HepG2 (cell line): ENCODE data around the gene LENG1. TPM values are rescaled to one million over a fixed set of nuclear protein-coding genes. Genes with fewer than 3 reads are reported as not detected.
A peak's percentile ranks its signal among the peaks of the same experiment; 100 is the strongest.

Experiments
- ATAC-seq: fragments of 200-7000 bp; cut with Tn5 transposase; 3 replicates; pipeline ENCODE4 v1.9.1; 2020; ENCODE audit warnings: mild to moderate bottlenecking, moderate library complexity
- BruUV-seq: library from RNA; stranded (reverse); fragments of 400-500 nt; replicated peaks from 2 replicates; lab custom pipeline; 2021; lab: Mats Ljungman, UMichigan
- CTCF ChIA-PET: fragments of 300-600 bp; formaldehyde crosslinking; extraction: SDS; loops from one replicate; lab custom pipeline; 2021; ENCODE audit warnings: low total read pairs, inconsistent platforms, low intra/inter-chr PET ratio; lab: Yijun Ruan, JAX
- POLR2A ChIA-PET: fragments of 350-600 bp; sonication (Branson Sonifier 250); formaldehyde crosslinking; loops from one replicate; lab custom pipeline; 2020; ENCODE audit warnings: antibody characterized with exemption, inconsistent platforms; lab: Yijun Ruan, JAX
- DNase-seq: peaks from one replicate; pipeline ENCODE4 v3.0.0-alpha.2; 2015; ENCODE audit warnings: low spot score
- FAIRE-seq: peaks from 3 replicates; lab custom pipeline; 2011; peaks lifted over from hg19 to GRCh38; lab: Jason Lieb, UNC
- H2AFZ ChIP-seq: one replicate; pipeline ENCODE4 v1.6.1; 2011; ENCODE audit warnings: low read length, inconsistent platforms
- H3K27ac ChIP-seq: fragments of 300-600 bp; 3 replicates; pipeline ENCODE4 v1.8.0; 2011; ENCODE audit warnings: mixed run types, mild to moderate bottlenecking, mixed read lengths, low read length, inconsistent platforms; ENCODE audit not compliant: insufficient read depth; ENCODE audit errors: extremely low read length
- H3K27me3 ChIP-seq, 2 experiments: fragments of 200-600 bp in 1 of 2; 2 replicates in 1 of 2; 3 replicates in 1 of 2; pipeline versions ENCODE4 v1.6.0 to v1.8.0; 2011; ENCODE audit warnings: low read length in 2 of 2, mild to moderate bottlenecking in 2 of 2, moderate library complexity in 2 of 2, inconsistent platforms in 1 of 2; ENCODE audit not compliant: insufficient read depth in 2 of 2, control insufficient read depth in 1 of 2
- H3K36me3 ChIP-seq, 2 experiments: fragments of 200-600 bp in 1 of 2; replicated peaks in 1 of 2; 2 replicates in 1 of 2; 3 replicates in 1 of 2; pipeline versions ENCODE4 v1.5.1 to v1.8.0; 2011; ENCODE audit warnings: low read length in 2 of 2, inconsistent platforms in 1 of 2; ENCODE audit not compliant: insufficient read depth in 2 of 2, control insufficient read depth in 1 of 2
- H3K4me1 ChIP-seq: 2 replicates; pipeline ENCODE4 v1.5.1; 2012; ENCODE audit warnings: low read length, inconsistent platforms; ENCODE audit not compliant: insufficient read depth
- H3K4me2 ChIP-seq: 2 replicates; pipeline ENCODE4 v1.6.0; 2011; ENCODE audit warnings: low read depth, low read length, inconsistent platforms
- H3K4me3 ChIP-seq, 3 experiments: fragments of 200-600 bp in 1 of 3; sonication (generic), shearing (Covaris generic) in 1 of 3; replicated peaks in 1 of 3; 2 replicates each; pipeline ENCODE4 v1.5.1; 2011 to 2016; ENCODE audit warnings: low read length in 3 of 3, inconsistent platforms in 2 of 3, low read depth in 2 of 3, mild to moderate bottlenecking in 2 of 3, control low read depth in 1 of 3, mixed read lengths in 1 of 3; ENCODE audit not compliant: insufficient read depth in 1 of 3
- H3K79me2 ChIP-seq: one replicate; pipeline ENCODE4 v1.6.1; 2011; ENCODE audit warnings: low read length, inconsistent platforms; ENCODE audit not compliant: insufficient read depth
- H3K9ac ChIP-seq: 2 replicates; pipeline ENCODE4 v1.6.0; 2011; ENCODE audit warnings: mild to moderate bottlenecking, low read depth, low read length, inconsistent platforms; ENCODE audit not compliant: insufficient read depth
- H3K9me3 ChIP-seq: 2 replicates; pipeline ENCODE4 v1.5.1; 2012; ENCODE audit warnings: mild to moderate bottlenecking, low read length
- H4K20me1 ChIP-seq: 2 replicates; pipeline ENCODE4 v1.6.0; 2011; ENCODE audit warnings: inconsistent platforms, mild to moderate bottlenecking, low read length, moderate library complexity; ENCODE audit not compliant: insufficient read depth
- AGO2 ChIP-seq: fragments of 200-400 bp; formaldehyde crosslinking; optimal IDR thresholded peaks from 2 replicates; pipeline ENCODE3; 2017; ENCODE audit warnings: mild to moderate bottlenecking, low read depth, low read length, moderate library complexity
- RBFOX2 ChIP-seq: fragments of 200-400 bp; formaldehyde crosslinking; IDR thresholded peaks from 2 replicates; pipeline ENCODE4 v1.6.1; 2017; ENCODE audit warnings: low read depth, mild to moderate bottlenecking, low read length
- WGBS: methylation state at CpG from one replicate; pipeline ENCODE4 v1.1.6; 2017; ENCODE audit warnings: low lambda C conversion rate; 5-methylcytosine and 5-hydroxymethylcytosine counted together
- in situ Hi-C: cut with HindIII; loops from 2 replicates; pipeline ENCODE4 v1.10.0; 2017; ENCODE audit warnings: low pct_unique_long_range_greater_than_20kb; ENCODE audit not compliant: extremely low pct_ligation_motif_present
- intact Hi-C: fragments of 100-400 bp; cut with micrococcal nuclease; formaldehyde crosslinking; loops from one replicate; pipeline ENCODE4 v1.10.0; 2022; ENCODE audit not compliant: unreplicated experiment
- polyA plus RNA-seq, 8 experiments: library from polyadenylated mRNA; depleted of rRNA in 3 of 8; stranded (reverse) in 7 of 8; unstranded in 1 of 8; fragments of >200 nt; fragmentation: Illumina TruSeq in 4 of 8; extraction: Trizol in 4 of 8; gene quantifications; 2 replicates each; pipeline versions ENCODE4 v1.2.1 to v1.2.3, GENCODE V29; 2011 to 2016; ENCODE audit warnings: low read depth in 4 of 8, missing spikeins in 1 of 8, mixed read lengths in 1 of 8; ENCODE audit not compliant: insufficient read depth in 1 of 8
- total RNA-seq, 5 experiments: library from RNA; depleted of rRNA; stranded (reverse); fragments of >200 nt; fragmentation: Illumina TruSeq; extraction: Trizol; gene quantifications; 2 replicates each; pipeline ENCODE4 v1.2.3, GENCODE V29; 2016; ENCODE audit warnings: low read depth in 1 of 5
- TF ChIP-seq, protein P1 (sequence below): sonication (generic); formaldehyde crosslinking; IDR thresholded peaks from 2 replicates; pipeline ENCODE4 v1.5.1; 2020; ENCODE audit warnings: mild to moderate bottlenecking, missing genetic modification reagents

LENG1 gene
- total and polyA plus RNA-seq, 2 of the 13 experiments (the other 11 are each of a cell fraction or from before 2014, with no cell fraction given) = 1.8 to 3.8 TPM

DNA sequence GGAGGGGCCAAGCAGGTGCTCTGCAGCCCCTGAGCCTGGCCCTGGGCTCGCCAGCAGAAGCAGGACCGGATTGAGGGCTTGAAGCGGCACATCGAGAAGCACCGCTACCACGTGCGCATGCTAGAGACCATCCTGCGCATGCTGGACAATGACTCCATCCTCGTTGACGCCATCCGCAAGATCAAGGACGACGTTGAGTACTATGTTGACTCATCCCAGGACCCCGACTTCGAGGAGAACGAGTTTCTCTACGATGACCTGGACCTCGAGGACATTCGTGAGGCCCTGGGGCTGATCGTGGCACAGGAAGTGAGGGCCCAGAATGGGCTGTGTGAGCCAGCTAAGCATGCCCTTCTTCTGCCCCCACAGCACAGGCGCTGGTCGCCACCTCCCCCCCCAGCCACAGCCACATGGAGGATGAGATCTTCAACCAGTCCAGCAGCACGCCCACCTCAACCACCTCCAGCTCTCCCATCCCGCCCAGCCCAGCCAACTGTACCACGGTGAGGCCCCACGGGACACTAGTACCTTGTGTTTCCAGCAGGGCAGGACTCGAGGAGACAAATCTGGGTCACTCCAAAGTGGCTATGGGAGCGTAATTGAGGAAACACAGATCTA, 13.9 kb downstream of the LENG1 start:
- intact Hi-C loops (no loop called here), in situ Hi-C loops (no loop called here)
- TF ChIP-seq AGO2 (peak; percentile 36), RBFOX2 (0 out of 2 replicates have a peak, but pooled peaks have one; percentile 33)
- TF ChIP-seq, protein P1, sequence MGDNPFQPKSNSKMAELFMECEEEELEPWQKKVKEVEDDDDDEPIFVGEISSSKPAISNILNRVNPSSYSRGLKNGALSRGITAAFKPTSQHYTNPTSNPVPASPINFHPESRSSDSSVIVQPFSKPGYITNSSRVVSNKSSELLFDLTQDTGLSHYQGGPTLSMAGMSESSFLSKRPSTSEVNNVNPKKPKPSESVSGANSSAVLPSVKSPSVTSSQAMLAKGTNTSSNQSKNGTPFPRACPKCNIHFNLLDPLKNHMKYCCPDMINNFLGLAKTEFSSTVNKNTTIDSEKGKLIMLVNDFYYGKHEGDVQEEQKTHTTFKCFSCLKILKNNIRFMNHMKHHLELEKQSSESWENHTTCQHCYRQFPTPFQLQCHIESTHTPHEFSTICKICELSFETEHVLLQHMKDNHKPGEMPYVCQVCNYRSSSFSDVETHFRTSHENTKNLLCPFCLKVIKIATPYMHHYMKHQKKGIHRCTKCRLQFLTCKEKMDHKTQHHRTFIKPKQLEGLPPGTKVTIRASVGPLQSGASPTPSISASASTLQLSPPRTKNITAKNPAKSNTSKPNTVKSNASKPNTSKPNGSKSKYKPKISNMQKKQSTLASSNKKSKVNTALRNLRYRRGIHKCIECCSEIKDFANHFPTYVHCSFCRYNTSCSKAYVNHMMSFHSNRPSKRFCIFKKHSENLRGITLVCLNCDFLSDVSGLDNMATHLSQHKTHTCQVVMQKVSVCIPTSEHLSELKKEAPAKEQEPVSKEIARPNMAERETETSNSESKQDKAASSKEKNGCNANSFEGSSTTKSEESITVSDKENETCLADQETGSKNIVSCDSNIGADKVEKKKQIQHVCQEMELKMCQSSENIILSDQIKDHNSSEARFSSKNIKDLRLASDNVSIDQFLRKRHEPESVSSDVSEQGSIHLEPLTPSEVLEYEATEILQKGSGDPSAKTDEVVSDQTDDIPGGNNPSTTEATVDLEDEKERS (CRISPR knock-in tag) = no peak
- DNase-seq (no peak), ATAC-seq (no peak), FAIRE-seq (no peak)
- Histone ChIP-seq H3K9me3 (no peaks in the 10 kb centered on the region), H3K9ac (no peak overlapping the region), H3K4me1 (peaks cover 8% of the 10 kb centered on the region), H3K79me2 (peaks cover 16% of the 10 kb centered on the region), H3K4me2 (no peak overlapping the region), H3K4me3 (no peak overlapping the region), H4K20me1 (peaks cover 6% of the 10 kb centered on the region; the same call in 1 of the 2 replicates), H3K27ac (no peak overlapping the region), H2AFZ (no peak overlapping the region), H3K36me3 (peaks cover 64 to 97% of the 10 kb centered on the region in 2 experiments), H3K27me3 (no peaks in the 10 kb centered on the region)
- ChIA-PET POLR2A (no interaction called here), CTCF (no interaction called here)
- 98% methylated on average over 26 of the region's 28 CpGs for WGBS
- no TSS peak for BruUV-seq
